ENCODE measurements around the gene P4HA2.

GRCh38 chr5:132177691-132178149 is 49.9 kb downstream of the P4HA2 start:
- TF ChIP-seq CTCF (IDR thresholded peaks at IDR 0.05; ENCODE audit: low read depth, low read length) (no peak), POLR2A (IDR thresholded peaks at IDR 0.05; ENCODE audit: extremely low read depth, insufficient read length) (no peak)
- TF ChIP-seq, protein P1, sequence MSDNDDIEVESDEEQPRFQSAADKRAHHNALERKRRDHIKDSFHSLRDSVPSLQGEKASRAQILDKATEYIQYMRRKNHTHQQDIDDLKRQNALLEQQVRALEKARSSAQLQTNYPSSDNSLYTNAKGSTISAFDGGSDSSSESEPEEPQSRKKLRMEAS (IDR thresholded peaks at IDR 0.05; ENCODE audit: low read depth, low read length) = no peak
